NT2/D1 (cell line): ENCODE measurements around the gene EPS15.

ENCODE experiments used
- DNase-seq: peaks from one replicate; pipeline ENCODE4 v3.0.0-alpha.2; 2011; ENCODE audit warnings: low read depth, low spot score
- H3K27me3 ChIP-seq: 2 replicates; pipeline ENCODE4 v1.6.0; 2011; ENCODE audit warnings: mild to moderate bottlenecking; ENCODE audit not compliant: insufficient read length, insufficient read depth
- H3K36me3 ChIP-seq: 2 replicates; pipeline ENCODE4 v1.6.1; 2011; ENCODE audit warnings: mild to moderate bottlenecking, low read length, mixed read lengths; ENCODE audit not compliant: insufficient read depth, insufficient read length
- H3K4me1 ChIP-seq: 2 replicates; pipeline ENCODE4 v1.5.1; 2011; ENCODE audit not compliant: insufficient read depth, insufficient read length
- H3K4me3 ChIP-seq: 2 replicates; pipeline ENCODE4 v1.5.1; 2011; ENCODE audit warnings: low read depth; ENCODE audit not compliant: insufficient read length
- H3K9ac ChIP-seq: 2 replicates; pipeline ENCODE4 v1.6.0; 2011; ENCODE audit warnings: low read depth; ENCODE audit not compliant: insufficient read length
- H3K9me3 ChIP-seq: 2 replicates; pipeline ENCODE4 v1.5.1; 2011; ENCODE audit warnings: mild to moderate bottlenecking, low read length; ENCODE audit not compliant: insufficient read depth
- SUZ12 ChIP-seq: IDR thresholded peaks from 2 replicates; pipeline ENCODE4 v1.6.1; 2011; ENCODE audit not compliant: insufficient read length, insufficient read depth; ENCODE audit errors: extremely low read depth
- YY1 ChIP-seq: IDR thresholded peaks from 2 replicates; pipeline ENCODE4 v1.6.1; 2011; ENCODE audit not compliant: insufficient read length, insufficient read depth
- ZNF274 ChIP-seq: IDR thresholded peaks from 2 replicates; pipeline ENCODE4 v1.6.1; 2011; ENCODE audit warnings: mild to moderate bottlenecking, low read depth, low read length

EPS15 gene

GRCh38 chr1:51373898-51374297 is 145.2 kb downstream of the EPS15 start:
- TF ChIP-seq ZNF274: no peak
- no peak for TF ChIP-seq YY1
- TF ChIP-seq SUZ12: no peak
- Histone ChIP-seq H3K4me1 (no peaks in the 10 kb centered on the region), H3K36me3 (peaks cover 9% of the 10 kb centered on the region), H3K9ac (no peak overlapping the region), H3K27me3 (no peaks in the 10 kb centered on the region), H3K4me3 (no peak overlapping the region), H3K9me3 (0 out of 2 replicates have a peak, but pooled peaks cover 1% of the 10 kb centered on the region)
- DNase-seq: no peak

- no peak overlapping the region for H3K4me3 ChIP-seq
- H3K4me1 ChIP-seq: no peaks in the 10 kb centered on the region
- no peak overlapping the region for H3K9ac ChIP-seq
- DNase-seq: no peak
- H3K36me3 ChIP-seq: peaks cover 9% of the 10 kb centered on the region
- H3K27me3 ChIP-seq: no peaks in the 10 kb centered on the region
- H3K9me3 ChIP-seq: no peaks in the 10 kb centered on the region
- TF ChIP-seq YY1: no peak
- no peak for TF ChIP-seq ZNF274
- TF ChIP-seq SUZ12: no peak
These were observed 146.5 kb downstream of the EPS15 start for GRCh38 chr1:51372561-51372960.

GRCh38 chr1:51369171-51369570 is 149.9 kb downstream of the EPS15 start:
- Histone ChIP-seq H3K4me1 (no peaks in the 10 kb centered on the region), H3K36me3 (peaks cover 17% of the 10 kb centered on the region), H3K4me3 (no peak overlapping the region), H3K9me3 (no peaks in the 10 kb centered on the region), H3K9ac (no peak overlapping the region), H3K27me3 (no peaks in the 10 kb centered on the region)
- no peak for TF ChIP-seq SUZ12
- TF ChIP-seq ZNF274: no peak
- no peak for DNase-seq

GRCh38 chr1:51365774-51366173 is 153.3 kb downstream of the EPS15 start:
- TF ChIP-seq SUZ12: no peak
- no peak for TF ChIP-seq ZNF274
- TF ChIP-seq YY1: no peak
- no peak overlapping the region for H3K4me3 ChIP-seq
- H3K9ac ChIP-seq: no peak overlapping the region
- no peaks in the 10 kb centered on the region for H3K27me3 ChIP-seq
- no peaks in the 10 kb centered on the region for H3K4me1 ChIP-seq
- H3K9me3 ChIP-seq: no peaks in the 10 kb centered on the region
- no peak for DNase-seq
- peaks cover 22% of the 10 kb centered on the region for H3K36me3 ChIP-seq

GRCh38 chr1:51359879-51360278 is 159.2 kb downstream of the EPS15 start:
- H3K4me1 ChIP-seq: no peaks in the 10 kb centered on the region
- no peaks in the 10 kb centered on the region for H3K27me3 ChIP-seq
- TF ChIP-seq ZNF274: no peak
- TF ChIP-seq YY1: no peak
- no peak for TF ChIP-seq SUZ12
- no peaks in the 10 kb centered on the region for H3K9me3 ChIP-seq
- no peak for DNase-seq
- peaks cover 44% of the 10 kb centered on the region for H3K36me3 ChIP-seq
- H3K9ac ChIP-seq: no peak overlapping the region
- H3K4me3 ChIP-seq: no peak overlapping the region

- Histone ChIP-seq H3K4me1 (no peaks in the 10 kb centered on the region), H3K36me3 (peaks cover 26% of the 10 kb centered on the region), H3K4me3 (no peak overlapping the region), H3K9me3 (no peaks in the 10 kb centered on the region), H3K27me3 (no peaks in the 10 kb centered on the region), H3K9ac (no peak overlapping the region)
- no peak for TF ChIP-seq YY1
- TF ChIP-seq ZNF274: no peak
- TF ChIP-seq SUZ12: no peak
- DNase-seq: no peak
These were observed 163.7 kb downstream of the EPS15 start for GRCh38 chr1:51355382-51355781.

GRCh38 chr1:51354416-51354815 is 164.7 kb downstream of the EPS15 start:
- no peak for DNase-seq
- H3K27me3 ChIP-seq: no peaks in the 10 kb centered on the region
- no peaks in the 10 kb centered on the region for H3K9me3 ChIP-seq
- H3K4me1 ChIP-seq: no peaks in the 10 kb centered on the region
- TF ChIP-seq YY1 (no peak), ZNF274 (no peak), SUZ12 (no peak)
- no peak overlapping the region for H3K9ac ChIP-seq
- no peak overlapping the region for H3K4me3 ChIP-seq
- peaks cover 20% of the 10 kb centered on the region for H3K36me3 ChIP-seq

- Histone ChIP-seq H3K36me3 (peaks cover 15% of the 10 kb centered on the region), H3K9ac (no peak overlapping the region), H3K4me3 (no peak overlapping the region), H3K4me1 (no peaks in the 10 kb centered on the region), H3K27me3 (no peaks in the 10 kb centered on the region), H3K9me3 (no peaks in the 10 kb centered on the region)
- no peak for DNase-seq
- TF ChIP-seq SUZ12 (no peak), YY1 (no peak), ZNF274 (no peak)
These were observed 167.2 kb downstream of the EPS15 start for GRCh38 chr1:51351907-51352306.
